ENCODE results near the gene HTRA3. TPM values are rescaled to one million over a fixed set of nuclear protein-coding genes. Genes with fewer than 3 reads are reported as not detected.

HTRA3 gene
- total and polyA plus RNA-seq, 2 of the 8 experiments (the other 6 are each of a cell fraction or from before 2014, with no cell fraction given): 3.2 to 5.8 TPM

- TF ChIP-seq CHD7 (IDR thresholded peaks at IDR 0.05; ENCODE audit: insufficient replicate concordance, low read length) (no peak), CTBP2 (IDR thresholded peaks at IDR 0.05; ENCODE audit: borderline replicate concordance, insufficient read depth, insufficient read length, low read length) (no peak), TAF7 (optimal IDR thresholded peaks at IDR 0.05; ENCODE audit: borderline replicate concordance, low read depth, low read length) (no peak), CTCF (IDR thresholded peaks at IDR 0.05; ENCODE audit: control extremely low read depth in 1 of 3, insufficient read depth in 1 of 3, low read depth in 1 of 3, low read length in 3 of 3) (no peak), NRF1 (IDR thresholded peaks at IDR 0.05; ENCODE audit: low read depth, low read length) (no peak), HDAC2 (IDR thresholded peaks at IDR 0.05; ENCODE audit: borderline replicate concordance in 1 of 2, low read depth in 2 of 2, low read length in 2 of 2) (no peak), JUND (IDR thresholded peaks at IDR 0.05; ENCODE audit: low read length) (no peak), SIX5 (IDR thresholded peaks at IDR 0.05; ENCODE audit: low read depth, low read length) (no peak), SIRT6 (IDR thresholded peaks at IDR 0.05; ENCODE audit: low read length) (no peak)
Measured at GRCh38 chr4:8312976-8313375, 43.4 kb downstream of the HTRA3 start (continued).

Data from H1 (cell line).